SW480 (cell line): ENCODE measurements around the gene PDE8A.
"Not testable (repeated sequence)": the region's sequence is repeated elsewhere in the genome, so short reads cannot be mapped to it uniquely, and the experiment has no call there.

Experiments
- DNase-seq: peaks from one replicate; pipeline ENCODE4 v3.0.0-alpha.2; 2016; ENCODE audit warnings: low spot score

The PDE8A gene

GRCh38 chr15:84961707-84962106 is 19.9 kb upstream of the PDE8A start:
- DNase-seq: no peak

- DNase-seq: no peak
These were observed 18.7 kb upstream of the PDE8A start for GRCh38 chr15:84962955-84963354.

GRCh38 chr15:84967380-84967779 is 14.3 kb upstream of the PDE8A start:
- no peak for DNase-seq

DNA sequence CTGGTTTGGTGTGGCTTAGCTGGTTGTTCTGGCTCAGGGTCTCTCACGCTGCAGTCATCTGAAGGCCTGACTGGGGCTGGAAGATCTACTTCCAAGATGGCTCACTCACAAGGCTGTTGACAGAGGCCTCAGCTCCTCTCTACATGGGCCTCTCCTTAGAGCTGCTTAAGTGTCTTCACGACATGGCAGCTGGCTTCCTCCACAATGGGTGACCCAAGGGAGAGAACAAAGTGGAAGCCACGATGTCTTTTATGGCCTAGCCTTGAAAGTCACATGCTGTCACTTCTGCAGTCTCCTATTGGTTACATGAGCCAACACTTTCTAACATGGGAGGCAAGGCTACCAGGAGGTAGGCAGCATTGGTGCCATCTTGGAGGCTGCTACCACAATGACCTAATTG is 13.4 kb upstream of the PDE8A start:
- DNase-seq: no peak

DNA sequence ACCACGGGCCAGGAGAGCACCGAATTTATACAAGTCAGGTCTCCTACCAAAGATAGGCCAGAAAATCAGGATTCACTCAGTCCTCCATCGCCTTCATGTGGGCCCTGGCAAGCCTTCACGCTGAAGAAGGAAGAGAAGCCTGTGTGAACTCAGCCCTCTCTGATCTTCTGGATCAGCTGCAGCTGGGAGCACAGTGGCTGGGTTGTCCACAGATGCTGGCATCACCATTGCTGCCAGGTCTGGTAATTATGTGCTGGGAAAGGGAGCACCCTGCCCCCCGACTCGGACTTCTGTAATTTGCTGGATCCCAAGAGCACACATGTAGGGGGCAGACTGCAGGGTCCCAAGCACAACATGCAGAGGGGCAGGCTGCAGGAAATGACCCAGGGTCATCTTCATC is 12.4 kb upstream of the PDE8A start:
- DNase-seq: no peak

- no peak for DNase-seq
These were observed 10.8 kb upstream of the PDE8A start for GRCh38 chr15:84970843-84971242.

DNA sequence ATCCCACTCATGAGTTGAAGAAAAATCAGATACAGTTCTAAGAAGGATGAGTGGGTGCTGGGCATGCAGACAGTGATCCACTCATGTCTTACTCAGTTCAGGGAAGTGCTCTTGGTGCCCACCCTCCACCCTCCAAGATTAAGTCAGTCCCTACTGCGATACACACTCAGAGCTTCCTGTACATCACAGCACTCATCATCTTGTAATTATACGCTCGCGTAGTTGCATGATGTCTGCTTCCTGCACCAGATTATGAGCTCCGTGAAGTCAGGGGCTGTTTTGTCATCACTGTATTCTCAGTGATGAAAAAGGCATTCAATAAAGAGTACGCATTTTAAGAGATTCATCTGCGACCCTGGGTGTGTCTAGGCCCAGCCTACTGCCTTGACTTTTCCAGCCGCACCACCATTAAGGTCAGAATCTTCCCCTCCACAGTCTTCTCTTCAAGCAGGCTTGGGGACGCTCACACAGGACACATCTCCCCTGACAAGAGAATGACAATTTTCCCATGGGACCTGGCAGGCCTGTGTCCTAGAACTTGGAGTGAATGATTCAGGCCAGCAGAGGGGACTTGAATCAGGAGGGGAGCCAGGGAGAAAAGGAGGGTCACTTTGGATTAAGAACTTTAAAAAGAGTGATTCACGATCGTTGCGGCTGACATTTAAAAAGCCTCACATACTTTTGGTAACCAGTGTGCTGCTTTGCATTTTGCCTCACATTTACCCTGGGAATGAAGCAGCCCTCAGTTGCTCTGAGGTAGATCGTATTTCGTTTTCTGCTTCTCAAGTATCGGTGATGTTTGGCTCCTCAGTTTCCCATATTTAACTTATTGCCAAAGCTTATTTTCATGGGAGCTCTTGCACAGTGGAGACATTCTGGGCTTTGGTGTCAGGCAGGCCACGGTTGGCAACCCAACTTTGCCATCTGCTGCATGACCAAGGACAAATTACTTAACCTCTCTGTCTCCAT is 7.9 kb upstream of the PDE8A start:
- no peak for DNase-seq

DNA sequence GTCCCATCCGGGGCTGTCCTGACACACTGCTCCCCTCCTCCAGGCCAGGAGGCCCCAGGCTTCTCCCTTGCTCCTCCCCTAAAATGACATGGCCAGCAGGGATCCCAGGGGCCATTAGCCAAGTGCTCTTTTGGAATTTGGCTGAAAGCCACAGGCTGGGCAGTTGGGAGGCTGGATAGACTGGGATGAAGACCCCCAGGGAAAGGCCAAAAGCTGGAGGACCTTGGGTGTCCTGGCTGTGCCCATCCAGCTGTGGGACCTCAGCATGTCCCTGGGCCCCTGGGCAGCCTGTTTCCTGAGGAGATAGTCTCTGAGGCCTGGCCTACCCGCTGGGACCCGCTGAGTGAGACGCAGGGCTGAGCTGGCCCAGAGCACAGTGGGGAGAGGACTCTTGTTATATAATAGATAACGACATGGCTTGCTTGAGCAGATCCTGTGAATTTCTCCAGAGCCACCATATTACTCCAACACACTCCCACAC is 5.7 kb upstream of the PDE8A start:
- no peak for DNase-seq

- DNase-seq: no peak
These were observed 4.8 kb upstream of the PDE8A start for GRCh38 chr15:84976746-84977345.

- DNase-seq: no peak
These were observed 2.0 kb upstream of the PDE8A start for GRCh38 chr15:84979651-84980050.

GRCh38 chr15:84980196-84981053 is 1.2 kb upstream of the PDE8A start:
- peak; percentile 77 for DNase-seq

- peak; percentile 96 for DNase-seq
These were observed 474 bp upstream of the PDE8A start for GRCh38 chr15:84981054-84981710.

- DNase-seq: no peak
These were observed 755 bp downstream of the PDE8A start for GRCh38 chr15:84982301-84982920.

- no peak for DNase-seq
These were observed 1.6 kb downstream of the PDE8A start for GRCh38 chr15:84983294-84983693.

- DNase-seq: no peak
These were observed 2.1 kb downstream of the PDE8A start for GRCh38 chr15:84983711-84984110.

- DNase-seq: no peak
These were observed 3.5 kb downstream of the PDE8A start for GRCh38 chr15:84985158-84985557.

DNA sequence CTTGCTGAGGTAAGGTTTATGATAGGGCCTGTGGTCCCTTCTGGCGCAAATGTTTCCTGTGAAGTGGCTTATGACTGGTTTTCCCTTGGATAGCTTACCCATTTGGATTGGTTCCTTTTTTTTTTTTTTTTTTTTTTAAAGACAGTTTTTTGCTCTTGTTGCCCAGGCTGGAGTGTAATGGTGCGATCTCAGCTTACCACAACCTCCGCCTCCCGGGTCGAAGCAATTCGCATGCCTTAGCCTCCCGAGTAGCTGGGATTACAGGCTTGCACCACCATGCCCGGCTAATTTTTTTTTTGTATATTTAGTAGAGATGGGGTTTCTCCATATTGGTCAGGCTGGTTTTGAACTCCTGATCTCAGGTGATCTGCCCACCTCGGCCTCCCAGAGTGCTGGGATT is 5.7 kb downstream of the PDE8A start:
- not testable (repeated sequence) for DNase-seq

DNA sequence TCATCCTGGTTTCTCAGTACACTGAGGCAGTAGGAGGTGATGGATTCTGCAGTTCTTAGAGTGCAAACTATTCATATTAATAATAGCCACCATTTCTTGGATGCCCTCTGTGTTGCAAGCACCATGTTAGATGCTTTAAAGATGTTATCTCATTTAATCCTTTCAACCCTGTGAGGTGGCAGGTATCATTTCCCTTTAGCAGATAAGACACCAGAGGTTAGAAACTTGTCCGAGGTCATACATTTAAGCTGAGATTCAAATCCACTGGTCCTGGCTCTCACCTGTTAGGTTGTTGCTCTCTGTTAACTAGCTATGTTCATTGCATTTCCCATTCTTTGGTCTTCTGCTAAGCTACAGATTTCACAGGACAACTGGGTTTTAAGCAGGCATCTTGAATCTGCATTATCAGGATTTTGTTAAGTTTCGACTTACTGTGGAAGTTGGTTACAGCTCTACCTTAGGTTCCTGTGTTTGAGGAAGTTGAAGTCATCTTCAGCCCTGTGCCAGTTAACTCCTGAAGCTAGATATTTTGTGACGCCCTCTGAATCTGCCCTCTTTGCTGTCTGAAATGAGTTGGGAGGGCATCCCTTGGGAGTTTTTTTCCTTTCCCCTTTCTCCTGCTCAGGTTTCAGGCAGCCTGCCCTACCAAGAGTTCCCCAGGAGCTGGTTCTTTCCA is 6.4 kb downstream of the PDE8A start:
- no peak for DNase-seq

DNA sequence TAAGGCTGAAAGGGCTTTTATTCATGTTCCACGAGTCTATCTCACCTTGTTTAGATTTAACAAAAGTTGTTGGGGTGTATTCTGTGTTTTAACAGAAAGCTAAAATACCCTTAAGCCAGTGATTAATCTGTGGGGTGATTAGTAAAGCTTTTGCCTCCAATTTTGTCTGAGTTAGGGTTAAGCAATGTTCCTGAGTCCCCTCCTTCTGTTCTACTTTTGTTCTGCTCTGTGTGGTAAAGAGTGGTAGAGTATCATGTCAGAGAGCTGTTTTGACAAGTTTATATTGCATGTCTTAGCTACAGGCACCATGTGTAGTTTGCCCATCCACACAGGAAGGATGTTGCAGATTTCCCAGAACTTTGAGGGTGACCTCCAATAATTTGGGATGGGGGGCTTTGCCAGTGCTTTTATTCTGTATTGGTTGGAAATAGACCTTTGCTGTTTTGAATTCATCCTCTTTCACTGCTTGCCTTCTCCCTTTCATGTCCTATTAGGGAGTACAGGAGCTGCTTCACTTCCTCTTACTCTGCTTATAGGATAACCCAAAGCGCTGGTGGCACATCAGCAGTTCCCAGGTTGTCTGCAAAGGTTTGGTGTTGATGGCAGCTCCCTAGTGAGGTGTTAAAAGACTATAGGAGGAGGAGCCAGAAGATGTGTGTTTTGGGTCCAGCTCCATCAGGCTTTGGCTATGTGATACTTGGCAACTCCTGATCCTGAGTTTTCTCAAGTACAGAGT is 7.4 kb downstream of the PDE8A start:
- no peak for DNase-seq

GRCh38 chr15:84990507-84990906 is 8.9 kb downstream of the PDE8A start:
- DNase-seq: no peak
